Measurements from ENCODE around the gene SLAMF8. TPM values are rescaled to one million over a fixed set of nuclear protein-coding genes. Genes with fewer than 3 reads are reported as not detected.

Gene SLAMF8
- total RNA-seq, 1 experiment from 2014 or later: not detected

- no peaks in the 10 kb centered on the region for H3K4me1 ChIP-seq (ENCODE audit: insufficient read depth, low read length)
- no peak overlapping the region for H3K23ac ChIP-seq (ENCODE audit: insufficient read length, low read depth, low read length)
- H2BK15ac ChIP-seq (ENCODE audit: low read depth, low read length): no peak overlapping the region
- H3K79me1 ChIP-seq (ENCODE audit: insufficient read depth, low read depth, low read length, poor library complexity, severe bottlenecking): no peaks in the 10 kb centered on the region
- TF ChIP-seq CTCF (conservative IDR thresholded peaks at IDR 0.05): no peak
- no peaks in the 10 kb centered on the region for H3K36me3 Mint-ChIP-seq (ENCODE audit: insufficient read depth in 1 of 3, low read depth in 3 of 3)
- H3K9me3 Mint-ChIP-seq: no peaks in the 10 kb centered on the region
- H3T11ph ChIP-seq (ENCODE audit: low read length): no peak overlapping the region
- H2BK12ac ChIP-seq (ENCODE audit: insufficient read length, low read depth, low read length): no peak overlapping the region
- no peaks in the 10 kb centered on the region for H3K9me3 ChIP-seq (ENCODE audit: control insufficient read depth, low read depth, low read length)
- WGBS (ENCODE audit: extremely low coverage, insufficient read length, low lambda C conversion rate): no CpG with 5 or more reads among the region's 7 CpGs
- H3K18ac ChIP-seq (ENCODE audit: insufficient read length, low read depth, low read length): no peak overlapping the region
- H2BK120ac ChIP-seq (ENCODE audit: low read depth, low read length, poor library complexity, severe bottlenecking): no peak overlapping the region
- H3K27ac ChIP-seq (ENCODE audit: insufficient read length, low read depth, low read length): no peak overlapping the region
- H2AFZ ChIP-seq (ENCODE audit: low read length): no peak overlapping the region
- no peak overlapping the region for H3K56ac ChIP-seq (ENCODE audit: insufficient read length, low read depth, low read length)
- H2BK5ac ChIP-seq (ENCODE audit: insufficient read length, low read length): no peak overlapping the region
- H4K5ac ChIP-seq (ENCODE audit: insufficient read length, low read depth, low read length): no peak overlapping the region
- H3K4me2 ChIP-seq (ENCODE audit: insufficient read depth, insufficient read length, low read length): no peak overlapping the region
- H3K14ac ChIP-seq (ENCODE audit: insufficient read depth, low read length): no peak overlapping the region
- H3K27ac Mint-ChIP-seq: no peak overlapping the region
- no peak for DNase-seq
- H2BK20ac ChIP-seq (ENCODE audit: low read depth, low read length, poor library complexity, severe bottlenecking): no peak overlapping the region
- no peak overlapping the region for H2AK5ac ChIP-seq (ENCODE audit: insufficient read length, low read length)
- peaks cover 8 to 13% of the 10 kb centered on the region in 2 experiments for H3K4me1 Mint-ChIP-seq
- no peak overlapping the region for H4K8ac ChIP-seq (replicated peaks; ENCODE audit: insufficient read length, low read depth, low read length)
- H3K27me3 Mint-ChIP-seq (ENCODE audit: low read depth): peaks cover 47% of the 10 kb centered on the region
- no peak overlapping the region for H4K91ac ChIP-seq (ENCODE audit: insufficient read length, low read depth, low read length)
- peaks cover 5% of the 10 kb centered on the region; the same call in 1 of the 2 replicates for H3K27me3 ChIP-seq (ENCODE audit: insufficient read depth, low read length)
- peaks cover 2% of the 10 kb centered on the region for H4K20me1 ChIP-seq (ENCODE audit: control insufficient read depth, insufficient read depth, insufficient read length)
- peaks cover under 1% of the 10 kb centered on the region for H3K23me2 ChIP-seq (ENCODE audit: insufficient read length, low read depth, low read length, poor library complexity, severe bottlenecking)
- no peak overlapping the region for H3K4ac ChIP-seq (ENCODE audit: low read depth, low read length)
- no peak overlapping the region for H3K9ac ChIP-seq (ENCODE audit: extremely low read depth, insufficient read length, low read length)
- no peak overlapping the region for H3K4me3 Mint-ChIP-seq
- no peaks in the 10 kb centered on the region for H3K79me2 ChIP-seq (ENCODE audit: insufficient read depth, low read length)
Observed at GRCh38 chr1:159859767-159860322, 33.2 kb downstream of the SLAMF8 start.
